H1 (cell line): ENCODE measurements around the gene PKIB. TPM values are rescaled to one million over a fixed set of nuclear protein-coding genes. Genes with fewer than 3 reads are reported as not detected.

Source experiments
- CTCF ChIA-PET: fragments of 300-600 bp; sonication (Branson Sonifier 250); formaldehyde crosslinking; loops from one replicate; lab custom pipeline; 2021; ENCODE audit not compliant: partially characterized antibody; lab: Charles Lee
- POLR2A ChIA-PET: fragments of 300-600 bp; sonication (Branson Sonifier 250); formaldehyde crosslinking; loops from one replicate; lab custom pipeline; 2021; ENCODE audit warnings: inconsistent platforms; ENCODE audit not compliant: partially characterized antibody; lab: Charles Lee
- DNase-seq, 2 experiments: peaks; one replicate each; pipeline versions ENCODE4 v3.0.0 to v3.0.0-alpha.2; 2010 to 2022; ENCODE audit warnings: low spot score in 2 of 2, low read depth in 1 of 2, mixed read lengths in 1 of 2
- FAIRE-seq: peaks from 2 replicates; lab custom pipeline; 2011; peaks lifted over from hg19 to GRCh38; lab: Jason Lieb, UNC
- H2AFZ ChIP-seq: 2 replicates; pipeline ENCODE4 v1.8.1; 2012; ENCODE audit warnings: low read length, inconsistent platforms
- H2AK5ac ChIP-seq: 2 replicates; pipeline ENCODE4 v1.6.1; 2013; ENCODE audit warnings: low read depth, low read length
- H2BK120ac ChIP-seq: replicated peaks from 2 replicates; pipeline ENCODE3; 2013; ENCODE audit warnings: low read depth, low read length, inconsistent platforms
- H2BK12ac ChIP-seq: 2 replicates; pipeline ENCODE4 v1.6.1; 2013; ENCODE audit warnings: low read depth, low read length
- H2BK15ac ChIP-seq: 2 replicates; pipeline ENCODE4 v1.6.1; 2013; ENCODE audit warnings: low read length
- H2BK20ac ChIP-seq: 2 replicates; pipeline ENCODE4 v1.6.1; 2013; ENCODE audit warnings: low read length
- H2BK5ac ChIP-seq: 2 replicates; pipeline ENCODE4 v1.6.1; 2013; ENCODE audit warnings: low read depth, low read length
- H3K14ac ChIP-seq: 2 replicates; pipeline ENCODE4 v1.6.1; 2013; ENCODE audit warnings: inconsistent platforms; ENCODE audit not compliant: insufficient read length
- H3K18ac ChIP-seq: 2 replicates; pipeline ENCODE4 v1.6.1; 2013; ENCODE audit warnings: low read length; ENCODE audit errors: extremely low read depth
- H3K23ac ChIP-seq: 2 replicates; pipeline ENCODE4 v1.6.1; 2013; ENCODE audit warnings: inconsistent platforms; ENCODE audit not compliant: insufficient read length
- H3K23me2 ChIP-seq: 2 replicates; pipeline ENCODE4 v1.6.1; 2013; ENCODE audit warnings: low read depth, low read length
- H3K27ac ChIP-seq: 2 replicates; pipeline ENCODE4 v1.6.1; 2011; ENCODE audit warnings: low read depth, low read length, inconsistent platforms
- H3K27me3 ChIP-seq, 4 experiments: replicated peaks in 1 of 4; 1 replicate in 1 of 4; 2 replicates in 3 of 4; pipeline versions ENCODE4 v1.6.1 to v1.8.1; 2011 to 2013; ENCODE audit warnings: low read length in 3 of 4, mild to moderate bottlenecking in 3 of 4, inconsistent platforms in 2 of 4, mixed read lengths in 2 of 4, moderate library complexity in 1 of 4; ENCODE audit not compliant: control insufficient read depth in 3 of 4, insufficient read depth in 3 of 4; ENCODE audit errors: extremely low read depth in 1 of 4
- H3K36me3 ChIP-seq, 4 experiments: 2 replicates each; pipeline versions ENCODE4 v1.6.1 to v1.8.1; 2011 to 2013; ENCODE audit warnings: mild to moderate bottlenecking in 4 of 4, low read length in 3 of 4, moderate library complexity in 2 of 4, control low read depth in 1 of 4, inconsistent platforms in 1 of 4; ENCODE audit not compliant: insufficient read depth in 4 of 4, control insufficient read depth in 2 of 4
- H3K4ac ChIP-seq: replicated peaks from 2 replicates; pipeline ENCODE3; 2013; ENCODE audit warnings: low read length, low read depth, mixed read lengths, inconsistent platforms; ENCODE audit not compliant: insufficient read length
- H3K4me1 ChIP-seq, 4 experiments: replicated peaks in 1 of 4; 1 replicate in 1 of 4; 2 replicates in 3 of 4; pipeline versions ENCODE4 v1.6.1 to v1.8.1; 2011 to 2013; ENCODE audit warnings: low read length in 3 of 4, inconsistent platforms in 2 of 4, mixed read lengths in 1 of 4; ENCODE audit not compliant: insufficient read depth in 4 of 4, control insufficient read depth in 3 of 4
- H3K4me2 ChIP-seq, 2 experiments: 2 replicates each; pipeline versions ENCODE4 v1.6.1 to v1.8.1; 2011 to 2013; ENCODE audit warnings: low read depth in 2 of 2, low read length in 2 of 2, control low read depth in 1 of 2, inconsistent platforms in 1 of 2, mild to moderate bottlenecking in 1 of 2; ENCODE audit not compliant: insufficient read depth in 1 of 2
- H3K4me3 ChIP-seq, 4 experiments: fragments of 200-600, 300-600 bp in 1 of 4; sonication (generic), shearing (Covaris generic), sonication (Bioruptor Twin) in 1 of 4; 2 replicates each; pipeline versions ENCODE4 v1.5.1 to v1.8.1; 2011 to 2016; ENCODE audit warnings: low read length in 4 of 4, low read depth in 3 of 4, control low read depth in 2 of 4, inconsistent platforms in 2 of 4, mild to moderate bottlenecking in 2 of 4, mixed read lengths in 1 of 4, moderate library complexity in 1 of 4; ENCODE audit not compliant: insufficient read depth in 2 of 4; ENCODE audit errors: extremely low read depth in 1 of 4
- H3K56ac ChIP-seq: replicated peaks from 2 replicates; pipeline ENCODE3; 2013; ENCODE audit warnings: low read depth, mild to moderate bottlenecking, mixed read lengths, low read length, inconsistent platforms; ENCODE audit not compliant: insufficient read length
- H3K79me1 ChIP-seq: 2 replicates; pipeline ENCODE4 v1.6.1; 2013; ENCODE audit warnings: low read depth, low read length, control low read depth
- H3K79me2 ChIP-seq, 2 experiments: 2 replicates each; pipeline versions ENCODE4 v1.6.1 to v1.8.1; 2012 to 2013; ENCODE audit warnings: low read length in 2 of 2, mild to moderate bottlenecking in 2 of 2, inconsistent platforms in 1 of 2; ENCODE audit not compliant: insufficient read depth in 2 of 2, control insufficient read depth in 1 of 2
- H3K9ac ChIP-seq, 4 experiments: replicated peaks in 1 of 4; 1 replicate in 1 of 4; 2 replicates in 3 of 4; pipeline versions ENCODE4 v1.6.1 to v1.8.1; 2011 to 2013; ENCODE audit warnings: low read depth in 3 of 4, low read length in 3 of 4, control low read depth in 2 of 4, mild to moderate bottlenecking in 2 of 4, moderate library complexity in 2 of 4, inconsistent platforms in 1 of 4; ENCODE audit errors: extremely low read depth in 1 of 4
- H3K9me3 ChIP-seq, 2 experiments: 2 replicates each; pipeline versions ENCODE4 v1.6.1 to v1.8.1; 2012 to 2013; ENCODE audit warnings: mild to moderate bottlenecking in 2 of 2, moderate library complexity in 2 of 2, control low read depth in 1 of 2, inconsistent platforms in 1 of 2, low read depth in 1 of 2, low read length in 1 of 2, mixed read lengths in 1 of 2; ENCODE audit not compliant: insufficient read depth in 2 of 2
- H4K20me1 ChIP-seq, 2 experiments: replicated peaks in 1 of 2; 2 replicates each; pipeline versions ENCODE3 to v1.8.1; 2011 to 2013; ENCODE audit warnings: inconsistent platforms in 2 of 2, low read length in 2 of 2, mild to moderate bottlenecking in 1 of 2; ENCODE audit not compliant: insufficient read depth in 2 of 2, control insufficient read depth in 1 of 2
- H4K5ac ChIP-seq: 2 replicates; pipeline ENCODE4 v1.6.1; 2013; ENCODE audit warnings: low read length, low read depth, mixed read lengths, inconsistent platforms; ENCODE audit not compliant: insufficient read length
- H4K8ac ChIP-seq: 2 replicates; pipeline ENCODE4 v1.8.0; 2013; ENCODE audit warnings: mild to moderate bottlenecking, moderate library complexity, low read length, inconsistent platforms; ENCODE audit not compliant: insufficient read depth; ENCODE audit errors: extremely low read depth
- H4K91ac ChIP-seq: replicated peaks from 2 replicates; pipeline ENCODE3; 2013; ENCODE audit warnings: low read length, mixed read lengths, inconsistent platforms; ENCODE audit not compliant: insufficient read length
- BRCA1 ChIP-seq: IDR thresholded peaks from 2 replicates; pipeline ENCODE4 v1.6.1; 2012; ENCODE audit warnings: low read depth, low read length, improper control_type of control experiment
- CBX5 ChIP-seq: fragments of 300-800, 300-1000 bp; sonication (generic); IDR thresholded peaks from 2 replicates; pipeline ENCODE4 v1.7.1; 2016; ENCODE audit warnings: antibody characterized with exemption, low read length, low read depth
- CTBP2 ChIP-seq: IDR thresholded peaks from 2 replicates; pipeline ENCODE4 v1.7.0; 2011; ENCODE audit warnings: borderline replicate concordance, mild to moderate bottlenecking, moderate library complexity, mixed read lengths, low read length; ENCODE audit not compliant: insufficient read depth, insufficient read length
- KDM1A ChIP-seq: fragments of 200-600, 300-600 bp; sonication (generic); IDR thresholded peaks from 2 replicates; pipeline ENCODE4 v1.7.1; 2016; ENCODE audit warnings: mild to moderate bottlenecking, low read length, borderline replicate concordance
- MAFK ChIP-seq: IDR thresholded peaks from 2 replicates; pipeline ENCODE4 v1.6.1; 2012; ENCODE audit warnings: low read depth, mild to moderate bottlenecking, improper control_type of control experiment, low read length
- POLR2AphosphoS5 ChIP-seq: IDR thresholded peaks from 2 replicates; pipeline ENCODE4 v1.6.1; 2011; ENCODE audit warnings: low read depth, low read length
- SUZ12 ChIP-seq: fragments of 200-600 bp; sonication (generic); IDR thresholded peaks from 2 replicates; pipeline ENCODE4 v1.6.1; 2012; ENCODE audit warnings: mild to moderate bottlenecking, inconsistent platforms, low read length, moderate library complexity, mixed read lengths
- TBP ChIP-seq: IDR thresholded peaks from 2 replicates; pipeline ENCODE4 v1.6.1; 2011; ENCODE audit warnings: low read depth, low read length, improper control_type of control experiment
- WGBS, 2 experiments: shearing (Covaris generic) in 1 of 2; methylation state at CpG; one replicate each; pipeline versions ENCODE4 v1.1.6 to v1.1.7; 2013 to 2015; ENCODE audit warnings: low lambda C conversion rate in 2 of 2, mixed read lengths in 2 of 2, inconsistent platforms in 1 of 2, low coverage in 1 of 2, missing lambda C conversion rate in 1 of 2; ENCODE audit not compliant: insufficient replicate concordance in 2 of 2, insufficient coverage in 1 of 2, insufficient read length in 1 of 2; ENCODE audit errors: extremely low coverage in 1 of 2, missing lambda C conversion rate in 1 of 2; 5-methylcytosine and 5-hydroxymethylcytosine counted together
- polyA plus RNA-seq, 7 experiments: library from polyadenylated mRNA; depleted of rRNA in 3 of 7; stranded (reverse) in 5 of 7; unstranded in 2 of 7; fragments of >200 nt in 5 of 7; fragments of 200-250 nt in 2 of 7; gene quantifications; 1 replicate in 5 of 7; 2 replicates in 1 of 7; 4 replicates in 1 of 7; pipeline versions ENCODE4 v1.2.1 to v1.2.3, GENCODE V29; 2011 to 2013; ENCODE audit warnings: missing spikeins in 2 of 7, mixed read lengths in 2 of 7
- total RNA-seq: library from RNA; stranded (reverse); fragmentation: NEBNext Ultra II Directional; extraction: Animal tissue kit (Norgen Biotek cat#: 25700); gene quantifications from 2 replicates; pipeline ENCODE4 v1.2.1, GENCODE V29; 2021

Gene PKIB
- total and polyA plus RNA-seq, 2 of the 8 experiments (the other 6 are each of a cell fraction or from before 2014, with no cell fraction given) = 13.5 to 73.3 TPM

GRCh38 chr6:122652431-122652830 is 42.2 kb downstream of the PKIB start:
- H2BK15ac ChIP-seq = no peak overlapping the region
- FAIRE-seq (no peak), DNase-seq (no peak)
- no peaks in the 10 kb centered on the region for H3K27me3 ChIP-seq
- no peak overlapping the region for H2BK5ac ChIP-seq
- H3K4me2 ChIP-seq = no peak overlapping the region
- WGBS, 2 experiments = 97% methylated on average over 2 of the region's 2 CpGs; no CpG with 5 or more reads in 1 of the 2 experiments
- no peak overlapping the region for H2AFZ ChIP-seq
- no peak overlapping the region for H4K8ac ChIP-seq
- no peak overlapping the region for H3K18ac ChIP-seq
- H4K20me1 ChIP-seq = no peaks in the 10 kb centered on the region
- H3K4ac ChIP-seq = no peak overlapping the region
- CTCF ChIA-PET = no interaction called here
- no peaks in the 10 kb centered on the region for H3K23me2 ChIP-seq
- no peaks in the 10 kb centered on the region for H3K79me2 ChIP-seq
- no peaks in the 10 kb centered on the region for H3K79me1 ChIP-seq
- H2BK20ac ChIP-seq = no peak overlapping the region
- H3K23ac ChIP-seq = no peak overlapping the region
- H3K14ac ChIP-seq = no peak overlapping the region
- H3K4me1 ChIP-seq = no peaks in the 10 kb centered on the region
- no peak overlapping the region for H4K5ac ChIP-seq
- no peak overlapping the region for H2AK5ac ChIP-seq
- H2BK12ac ChIP-seq = no peak overlapping the region
- no peak overlapping the region for H4K91ac ChIP-seq
- POLR2A ChIA-PET = no interaction called here
- H3K56ac ChIP-seq = no peak overlapping the region
- TF ChIP-seq CTBP2 (no peak), POLR2AphosphoS5 (no peak), CBX5 (no peak), KDM1A (no peak), BRCA1 (no peak), MAFK (no peak), SUZ12 (no peak), TBP (no peak)
- no peaks in the 10 kb centered on the region; a peak in 1 of 8 replicates for H3K36me3 ChIP-seq
- no peak overlapping the region for H2BK120ac ChIP-seq
- no peak overlapping the region for H3K27ac ChIP-seq
- no peak overlapping the region for H3K9ac ChIP-seq
- no peaks in the 10 kb centered on the region for H3K9me3 ChIP-seq
- no peak overlapping the region for H3K4me3 ChIP-seq
